Endothelial cell of umbilical vein (primary cell): ENCODE measurements around the gene BPIFA3. TPM values are rescaled to one million over a fixed set of nuclear protein-coding genes. Genes with fewer than 3 reads are reported as not detected.

Experiments used
- BruUV-seq: library from RNA; stranded (reverse); fragments of 400-500 nt; replicated peaks from 2 replicates; lab custom pipeline; 2021; lab: Mats Ljungman, UMichigan
- CTCF ChIA-PET: fragments of 300-600, 350-600 bp; sonication (Branson Sonifier 250); formaldehyde crosslinking; loops from one replicate; lab custom pipeline; 2021; ENCODE audit warnings: antibody characterized with exemption, inconsistent platforms; lab: Charles Lee
- POLR2A ChIA-PET: fragments of 300-600, 350-600 bp; sonication (Branson Sonifier 250); formaldehyde crosslinking; loops from one replicate; lab custom pipeline; 2021; ENCODE audit warnings: antibody characterized with exemption, inconsistent platforms; lab: Charles Lee
- DNase-seq: peaks from one replicate; pipeline ENCODE4 v3.0.0-alpha.2; 2011; ENCODE audit warnings: low read depth, low spot score
- FAIRE-seq: peaks from 2 replicates; lab custom pipeline; 2011; peaks lifted over from hg19 to GRCh38; lab: Jason Lieb, UNC
- H2AFZ ChIP-seq: 2 replicates; pipeline ENCODE4 v1.6.0; 2012; ENCODE audit warnings: low read depth, low read length, control low read depth, inconsistent platforms
- H3K27ac ChIP-seq: 2 replicates; pipeline ENCODE4 v1.5.1; 2011; ENCODE audit warnings: low read depth, mild to moderate bottlenecking, control low read depth, low read length, moderate library complexity; ENCODE audit not compliant: insufficient read depth
- H3K27me3 ChIP-seq, 2 experiments: 2 replicates each; pipeline versions ENCODE4 v1.6.0 to v1.6.1; 2011; ENCODE audit warnings: low read length in 2 of 2, mixed read lengths in 1 of 2; ENCODE audit not compliant: control insufficient read depth in 2 of 2, insufficient read depth in 2 of 2
- H3K36me3 ChIP-seq, 2 experiments: 2 replicates in 1 of 2; 3 replicates in 1 of 2; pipeline ENCODE4 v1.5.1; 2011; ENCODE audit warnings: low read length in 2 of 2, mild to moderate bottlenecking in 1 of 2, moderate library complexity in 1 of 2; ENCODE audit not compliant: control insufficient read depth in 2 of 2, insufficient read depth in 2 of 2; ENCODE audit errors: extremely low read depth in 1 of 2
- H3K4me1 ChIP-seq: 3 replicates; pipeline ENCODE4 v1.5.1; 2011; ENCODE audit warnings: mild to moderate bottlenecking, low read length; ENCODE audit not compliant: control insufficient read depth, insufficient read depth; ENCODE audit errors: extremely low read depth
- H3K4me2 ChIP-seq: 2 replicates; pipeline ENCODE4 v1.6.1; 2011; ENCODE audit warnings: low read length, control low read depth, mixed read lengths; ENCODE audit not compliant: insufficient read depth
- H3K4me3 ChIP-seq, 3 experiments: fragments of 200-600 bp in 1 of 3; sonication (generic), shearing (Covaris generic) in 1 of 3; replicated peaks in 1 of 3; 2 replicates each; pipeline ENCODE4 v1.5.1; 2011 to 2016; ENCODE audit warnings: control low read depth in 3 of 3, low read length in 3 of 3, mild to moderate bottlenecking in 2 of 3, inconsistent platforms in 1 of 3, low read depth in 1 of 3, moderate library complexity in 1 of 3; ENCODE audit not compliant: insufficient read depth in 1 of 3
- H3K79me2 ChIP-seq: 2 replicates; pipeline ENCODE4 v1.6.0; 2012; ENCODE audit warnings: low read length, inconsistent platforms; ENCODE audit not compliant: control insufficient read depth, insufficient read depth
- H3K9ac ChIP-seq: replicated peaks from 2 replicates; pipeline ENCODE3; 2011; ENCODE audit warnings: low read length, control low read depth; ENCODE audit not compliant: insufficient read depth; ENCODE audit errors: extremely low read depth
- H3K9me1 ChIP-seq: replicated peaks from 3 replicates; pipeline ENCODE4 v1.6.0; 2011; ENCODE audit warnings: mild to moderate bottlenecking, low read length; ENCODE audit not compliant: control insufficient read depth, insufficient read depth; ENCODE audit errors: extremely low read depth
- H3K9me3 ChIP-seq: replicated peaks from 2 replicates; pipeline ENCODE4 v1.5.1; 2012; ENCODE audit warnings: low read length, inconsistent platforms; ENCODE audit not compliant: control insufficient read depth, insufficient read depth
- H4K20me1 ChIP-seq: replicated peaks from 2 replicates; pipeline ENCODE3; 2011; ENCODE audit warnings: mild to moderate bottlenecking, low read length; ENCODE audit not compliant: control insufficient read depth, insufficient read depth; ENCODE audit errors: extremely low read depth
- EZH2 ChIP-seq: IDR thresholded peaks from 2 replicates; pipeline ENCODE4 v1.6.1; 2012; ENCODE audit warnings: borderline replicate concordance, low read depth, mild to moderate bottlenecking, moderate library complexity, low read length, inconsistent platforms; ENCODE audit not compliant: severe bottlenecking
- FOS ChIP-seq: IDR thresholded peaks from 2 replicates; pipeline ENCODE4 v1.6.1; 2011; ENCODE audit warnings: mild to moderate bottlenecking, low read length, moderate library complexity, borderline replicate concordance; ENCODE audit not compliant: insufficient read depth
- GATA2 ChIP-seq: IDR thresholded peaks from 2 replicates; pipeline ENCODE4 v1.7.0; 2011; ENCODE audit warnings: low read depth, mild to moderate bottlenecking, moderate library complexity, mixed read lengths, low read length; ENCODE audit not compliant: insufficient read length, insufficient read depth
- JUN ChIP-seq: IDR thresholded peaks from 2 replicates; pipeline ENCODE4 v1.6.1; 2011; ENCODE audit warnings: borderline replicate concordance, low read depth; ENCODE audit not compliant: insufficient read length, insufficient read depth
- MYC ChIP-seq: IDR thresholded peaks from one replicate; pipeline ENCODE4 v1.6.1; 2011; ENCODE audit warnings: mild to moderate bottlenecking, low read depth, low read length
- POLR2A ChIP-seq: IDR thresholded peaks from 2 replicates; pipeline ENCODE4 v1.6.1; 2012; ENCODE audit warnings: low read depth, mild to moderate bottlenecking, control low read depth, low read length
- POLR2AphosphoS5 ChIP-seq: IDR thresholded peaks from 2 replicates; pipeline ENCODE4 v1.6.1; 2012; ENCODE audit warnings: low read depth, mild to moderate bottlenecking, control low read depth, low read length, moderate library complexity; ENCODE audit not compliant: insufficient read depth
- dilution Hi-C: fragments of 300-500 bp; cut with MboI; formaldehyde crosslinking; loops from one replicate; pipeline ENCODE4 v1.15.0; 2019; ENCODE audit warnings: low sequenced_read_pairs; ENCODE audit not compliant: extremely low pct_ligation_motif_present
- intact Hi-C: fragments of 100-400 bp; cut with micrococcal nuclease; formaldehyde crosslinking; loops from one replicate; pipeline ENCODE4 v1.10.0; 2022
- polyA plus RNA-seq, 4 experiments: library from polyadenylated mRNA; depleted of rRNA in 3 of 4; stranded (reverse) in 3 of 4; unstranded in 1 of 4; fragments of >200 nt; gene quantifications; 2 replicates each; pipeline versions ENCODE4 v1.2.1 to v1.2.3, GENCODE V29; 2011 to 2012; ENCODE audit warnings: missing spikeins in 1 of 4
- total RNA-seq: library from RNA; stranded (reverse); gene quantifications from 2 replicates; pipeline ENCODE4 v1.2.3, GENCODE V29; 2021
- TF ChIP-seq, protein P1 (sequence below): IDR thresholded peaks from 2 replicates; pipeline ENCODE4 v1.6.1; 2011; ENCODE audit not compliant: insufficient read depth, insufficient read length
- TF ChIP-seq, protein P2 (sequence below), 2 donors: IDR thresholded peaks; 1 replicate in 1 of 2; 2 replicates in 1 of 2; pipeline ENCODE4 v1.5.1; 2011; ENCODE audit warnings: low read length in 2 of 2, mild to moderate bottlenecking in 2 of 2, moderate library complexity in 2 of 2, control low read depth in 1 of 2, inconsistent platforms in 1 of 2, low read depth in 1 of 2; ENCODE audit not compliant: insufficient read depth in 1 of 2; ENCODE audit errors: extremely low read depth in 1 of 2

The BPIFA3 gene
- total and polyA plus RNA-seq, 2 donors (not counting 3 experiments of a cell fraction or from before 2014, with no cell fraction given): not detected

DNA sequence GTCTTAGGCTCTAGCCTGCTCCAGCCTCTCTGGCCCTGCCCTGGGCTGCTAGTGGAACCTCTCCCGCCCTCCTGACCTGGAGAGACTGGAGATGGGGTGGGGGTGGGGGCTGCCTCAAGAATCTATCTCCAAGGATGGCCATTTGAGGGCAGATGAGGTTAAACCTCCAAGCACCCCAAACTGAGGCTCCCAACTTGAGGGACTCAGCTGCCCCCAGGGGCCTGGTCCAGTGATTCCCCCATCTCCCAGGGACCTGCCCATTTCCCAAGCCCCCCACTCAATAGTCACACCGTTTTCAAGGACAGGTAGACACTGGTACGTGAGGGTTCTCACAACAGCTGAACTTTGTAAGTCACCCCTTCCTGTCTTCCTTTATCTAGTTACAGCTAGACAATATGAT lies 58.7 kb downstream of the BPIFA3 start:
- no peak overlapping the region for H2AFZ ChIP-seq
- no peaks in the 10 kb centered on the region for H3K9me1 ChIP-seq
- H3K9ac ChIP-seq: no peak overlapping the region
- FAIRE-seq (no peak), DNase-seq (no peak)
- intact Hi-C loops (no loop called here), dilution Hi-C loops (no loop called here)
- no peak overlapping the region for H3K4me3 ChIP-seq
- no peaks in the 10 kb centered on the region for H3K79me2 ChIP-seq
- no peaks in the 10 kb centered on the region for H3K36me3 ChIP-seq
- BruUV-seq: no TSS peak
- H3K27ac ChIP-seq: no peak overlapping the region
- no peaks in the 10 kb centered on the region for H3K9me3 ChIP-seq
- H3K4me1 ChIP-seq: no peaks in the 10 kb centered on the region
- peaks cover 0 to 8% of the 10 kb centered on the region in 2 experiments for H3K27me3 ChIP-seq
- ChIA-PET CTCF (interaction anchor here (0.5 to 1.5 kb wide), 3 partner anchors 13 to 374 kb away, joined by 3 read pairs; no protein-coding TSS in a partner anchor), POLR2A (no interaction called here)
- H3K4me2 ChIP-seq: no peak overlapping the region
- TF ChIP-seq JUN (no peak), POLR2A (no peak), FOS (no peak), EZH2 (no peak), GATA2 (no peak), POLR2AphosphoS5 (no peak), MYC (no peak)
- TF ChIP-seq, protein P1, sequence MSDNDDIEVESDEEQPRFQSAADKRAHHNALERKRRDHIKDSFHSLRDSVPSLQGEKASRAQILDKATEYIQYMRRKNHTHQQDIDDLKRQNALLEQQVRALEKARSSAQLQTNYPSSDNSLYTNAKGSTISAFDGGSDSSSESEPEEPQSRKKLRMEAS: no peak
- TF ChIP-seq, protein P2, sequence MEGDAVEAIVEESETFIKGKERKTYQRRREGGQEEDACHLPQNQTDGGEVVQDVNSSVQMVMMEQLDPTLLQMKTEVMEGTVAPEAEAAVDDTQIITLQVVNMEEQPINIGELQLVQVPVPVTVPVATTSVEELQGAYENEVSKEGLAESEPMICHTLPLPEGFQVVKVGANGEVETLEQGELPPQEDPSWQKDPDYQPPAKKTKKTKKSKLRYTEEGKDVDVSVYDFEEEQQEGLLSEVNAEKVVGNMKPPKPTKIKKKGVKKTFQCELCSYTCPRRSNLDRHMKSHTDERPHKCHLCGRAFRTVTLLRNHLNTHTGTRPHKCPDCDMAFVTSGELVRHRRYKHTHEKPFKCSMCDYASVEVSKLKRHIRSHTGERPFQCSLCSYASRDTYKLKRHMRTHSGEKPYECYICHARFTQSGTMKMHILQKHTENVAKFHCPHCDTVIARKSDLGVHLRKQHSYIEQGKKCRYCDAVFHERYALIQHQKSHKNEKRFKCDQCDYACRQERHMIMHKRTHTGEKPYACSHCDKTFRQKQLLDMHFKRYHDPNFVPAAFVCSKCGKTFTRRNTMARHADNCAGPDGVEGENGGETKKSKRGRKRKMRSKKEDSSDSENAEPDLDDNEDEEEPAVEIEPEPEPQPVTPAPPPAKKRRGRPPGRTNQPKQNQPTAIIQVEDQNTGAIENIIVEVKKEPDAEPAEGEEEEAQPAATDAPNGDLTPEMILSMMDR (IDR thresholded peaks at IDR 0.05; ENCODE audit: extremely low read depth in 1 of 2, insufficient read depth in 1 of 2, low read depth in 1 of 2, low read length in 2 of 2): no peak
- no peaks in the 10 kb centered on the region for H4K20me1 ChIP-seq
